ENCODE measurements around the gene FRS3. TPM values are rescaled to one million over a fixed set of nuclear protein-coding genes. Genes with fewer than 3 reads are reported as not detected.

FRS3 gene
- total RNA-seq, 1 experiment from 2014 or later: 1.9 TPM

- no peak for DNase-seq (ENCODE audit: low read depth)
Measured at GRCh38 chr6:41729624-41730023, 50.1 kb downstream of the FRS3 start.

DNA sequence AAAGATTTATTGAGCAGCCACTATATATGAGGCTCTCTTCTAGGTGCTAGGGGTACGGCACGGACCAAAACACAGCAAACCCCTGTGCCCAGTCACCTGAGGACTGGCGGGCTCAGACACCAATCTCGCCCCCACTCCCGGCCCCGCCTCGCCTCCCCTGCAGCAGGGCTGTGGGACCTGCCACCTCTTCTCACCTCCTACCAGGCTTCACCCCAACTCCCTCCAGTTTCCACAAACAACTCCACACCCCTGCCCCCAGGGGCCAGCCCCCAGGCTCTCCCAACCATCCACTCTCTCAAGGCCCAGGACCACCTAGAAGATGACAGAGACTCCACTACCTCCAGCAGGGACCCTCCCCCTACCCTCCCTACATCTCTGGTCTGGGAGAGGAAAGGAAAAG is 50.7 kb downstream of the FRS3 start:
- DNase-seq (ENCODE audit: low read depth): no peak

- DNase-seq (ENCODE audit: low read depth): no peak
Measured at GRCh38 chr6:41728073-41728936, 51.4 kb downstream of the FRS3 start.

DNA sequence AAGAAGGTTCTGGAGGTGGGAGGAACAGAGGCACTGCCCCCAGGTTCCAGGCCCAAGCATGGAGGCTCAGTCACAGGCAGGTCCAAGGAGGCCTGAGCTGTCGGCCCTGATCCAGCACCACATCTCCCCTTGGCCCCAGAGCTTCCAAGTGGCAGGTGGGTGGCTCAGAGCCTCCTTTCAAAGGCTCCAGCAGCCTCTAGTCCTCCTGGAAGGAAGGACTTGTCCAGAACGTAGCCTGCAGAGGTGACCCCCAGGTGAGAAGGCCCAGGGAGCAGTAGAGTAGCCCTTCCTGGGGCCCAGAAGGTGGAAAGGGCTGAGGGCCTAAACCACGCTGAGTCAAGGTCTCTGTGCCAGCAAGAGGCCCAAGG is 52.0 kb downstream of the FRS3 start:
- DNase-seq (ENCODE audit: low read depth): no peak

DNA sequence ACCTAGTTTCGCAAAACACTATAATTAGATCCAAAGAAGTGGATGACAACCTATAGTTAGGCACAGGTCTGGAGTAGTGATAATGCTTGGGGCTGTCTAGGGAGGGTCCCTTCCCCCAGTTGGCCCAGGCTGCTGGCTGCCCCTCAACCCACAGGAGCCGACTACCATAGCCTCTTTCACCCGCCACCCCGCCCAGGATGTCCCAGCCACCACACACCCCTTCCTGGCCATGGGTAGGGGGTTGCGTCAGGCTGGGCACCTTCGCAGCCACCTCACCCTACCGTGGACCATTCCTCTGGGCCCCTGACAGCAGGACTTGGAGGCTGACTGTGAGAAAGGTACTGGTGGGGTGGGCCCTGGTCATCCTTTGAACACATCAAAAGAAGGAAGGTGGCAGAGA is 52.8 kb downstream of the FRS3 start:
- no peak for DNase-seq (ENCODE audit: low read depth)

- no peak for DNase-seq (ENCODE audit: low read depth)
Measured at GRCh38 chr6:41724586-41725501, 54.9 kb downstream of the FRS3 start.

- no peak for DNase-seq (ENCODE audit: low read depth)
Measured at GRCh38 chr6:41724228-41724580, 55.5 kb downstream of the FRS3 start.

- DNase-seq (ENCODE audit: low read depth): peak; percentile 90
Measured at GRCh38 chr6:41723530-41724227, 56.0 kb downstream of the FRS3 start.

DNA sequence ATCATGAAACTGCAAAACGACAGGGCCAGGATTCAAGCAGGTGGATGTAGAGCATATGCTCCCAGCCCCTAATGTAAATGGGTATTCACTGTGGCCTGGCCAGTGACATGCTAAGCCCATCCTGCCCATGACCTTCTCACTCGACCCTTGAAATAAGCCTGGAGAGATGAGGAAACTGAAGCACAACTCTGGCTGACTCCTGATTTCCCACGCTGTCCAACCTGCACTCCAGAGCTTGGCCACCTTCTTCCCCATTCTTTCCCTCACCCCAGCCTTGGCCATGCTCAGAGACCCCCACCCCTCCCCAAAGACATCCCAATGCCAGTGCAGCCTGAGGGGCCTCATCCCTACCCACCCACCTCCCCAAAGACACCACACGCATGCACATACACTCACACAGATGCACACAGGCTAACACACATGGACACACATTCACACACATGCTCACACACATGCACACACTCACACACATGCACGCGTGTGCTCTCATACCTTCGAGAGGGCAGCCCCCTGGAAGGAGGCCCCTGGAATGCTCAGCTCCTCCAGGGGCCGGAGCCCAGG is 56.7 kb downstream of the FRS3 start:
- no peak for DNase-seq (ENCODE audit: low read depth)

GRCh38 chr6:41721414-41721813 is 58.3 kb downstream of the FRS3 start:
- no peak for DNase-seq (ENCODE audit: low read depth)

- no peak for DNase-seq (ENCODE audit: low read depth)
Measured at GRCh38 chr6:41720783-41721182, 58.9 kb downstream of the FRS3 start.

- DNase-seq (ENCODE audit: low read depth): no peak
Measured at GRCh38 chr6:41720262-41720620, 59.5 kb downstream of the FRS3 start.

Small RNAs within 50 kb of the gene (small RNA-seq; reads per million reads assigned to genes)
- not detected for gene AL365205.2
- not detected for gene AL365205.3

Other genes starting within 250 kb of the FRS3 start
- gene FOXP4, start 233.5 kb downstream of the FRS3 start, total RNA-seq (2014; rRNA removed; shearing (Covaris generic)): 4.9 and 10.8 TPM in 2 replicates
- gene MDFI, start 141.4 kb downstream of the FRS3 start, total RNA-seq (2014; rRNA removed; shearing (Covaris generic)): 40.3 and 45.8 TPM in 2 replicates
- 4.5 and 5.5 TPM in 2 replicates for gene TFEB, start 44.3 kb downstream of the FRS3 start, total RNA-seq (2014; rRNA removed; shearing (Covaris generic))
- gene PGC, start 32.5 kb downstream of the FRS3 start, total RNA-seq (2014; rRNA removed; shearing (Covaris generic)): not detected in 2 replicates
- 0.39 TPM in 1 of 2 replicates, not detected in the other for gene PRICKLE4, start 882 bp upstream of the FRS3 start, total RNA-seq (2014; rRNA removed; shearing (Covaris generic))
- gene TOMM6, start 7.8 kb upstream of the FRS3 start, total RNA-seq (2014; rRNA removed; shearing (Covaris generic)): 246 and 250 TPM in 2 replicates
- 0.57 and 2.1 TPM in 2 replicates for gene USP49, start 115.5 kb upstream of the FRS3 start, total RNA-seq (2014; rRNA removed; shearing (Covaris generic))
- gene MED20, start 141.2 kb upstream of the FRS3 start, total RNA-seq (2014; rRNA removed; shearing (Covaris generic)): 23.7 and 24.2 TPM in 2 replicates
- 38.4 and 60.0 TPM in 2 replicates for gene BYSL, start 141.6 kb upstream of the FRS3 start, total RNA-seq (2014; rRNA removed; shearing (Covaris generic))
- 44.5 and 53.6 TPM in 2 replicates for gene CCND3, start 161.9 kb upstream of the FRS3 start, total RNA-seq (2014; rRNA removed; shearing (Covaris generic))

Measured in HT1080 (cell line).